Measurements from ENCODE around the gene SEM1.

DNA sequence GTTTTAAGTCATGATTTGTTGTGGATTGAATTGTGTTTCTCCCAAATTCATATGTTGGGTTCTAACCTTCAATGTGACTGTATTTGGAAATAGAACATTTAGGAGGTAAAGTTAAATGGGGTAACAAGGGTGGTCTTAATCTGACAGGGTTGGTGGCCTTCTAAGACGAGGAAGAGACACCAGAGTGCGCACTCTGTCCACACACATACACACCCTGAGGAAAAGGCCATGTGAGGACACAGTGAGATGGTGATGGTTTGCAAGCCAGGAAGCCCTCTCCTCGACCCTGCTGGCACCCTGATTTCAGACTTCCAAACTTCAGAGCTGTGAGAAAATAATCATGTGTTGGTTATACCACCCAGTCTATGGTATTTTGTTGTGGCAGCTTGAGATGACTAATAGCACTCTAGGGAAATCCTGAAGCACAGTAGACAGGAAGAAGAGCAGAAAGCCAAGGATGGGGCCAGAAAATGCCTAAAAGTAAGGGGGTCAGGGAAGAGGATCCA, 28.0 kb upstream of the SEM1 start:
- no peak for TF ChIP-seq GATA2 (IDR thresholded peaks at IDR 0.05; ENCODE audit: low read depth, low read length)
- TF ChIP-seq GATA3 (IDR thresholded peaks at IDR 0.05; ENCODE audit: low read depth, low read length): no peak

All from SH-SY5Y (cell line).